ENCODE results near the gene CUL7.
"Not testable (repeated sequence)": the region's sequence is repeated elsewhere in the genome, so short reads cannot be mapped to it uniquely, and the experiment has no call there.

Gene CUL7

DNA sequence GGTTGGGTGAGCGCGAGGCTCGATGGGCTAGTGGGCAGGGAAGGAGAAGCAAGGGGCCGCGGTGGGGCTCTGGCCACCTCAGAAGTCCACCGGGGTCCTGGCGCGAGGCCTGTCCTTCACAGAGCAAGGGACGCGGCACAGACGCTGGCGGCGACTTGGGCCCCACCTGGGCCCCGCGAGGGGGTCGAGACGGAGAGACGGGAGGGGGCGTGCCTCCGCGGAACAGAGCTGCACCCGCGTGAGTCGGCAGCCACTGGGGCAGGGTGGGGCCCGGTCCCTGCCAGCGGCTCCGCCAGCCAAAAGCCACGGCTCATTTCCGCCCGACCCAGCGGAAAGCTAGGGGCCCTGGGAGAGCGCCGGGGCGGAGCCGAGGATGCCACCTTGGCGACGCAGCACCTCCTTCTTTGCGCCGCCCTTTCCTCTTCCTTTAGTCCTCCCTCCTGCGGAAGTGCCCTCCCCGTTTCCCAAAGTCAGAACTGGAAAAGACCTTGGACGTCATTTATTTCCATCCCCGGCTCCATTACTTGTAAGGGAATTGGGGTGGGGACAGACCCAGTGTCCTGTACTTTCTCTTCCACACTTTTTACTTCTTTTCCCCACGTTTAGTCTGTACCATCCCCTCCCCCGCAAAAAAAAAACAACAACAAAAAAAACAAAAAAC lies at the start of gene CUL7:
TSS of gene CUL7 (minus strand) at position 307 of the 661 bp plus-strand sequence. CDS start 1,063 bp downstream, outside the sequence.
- DNase-seq: peak; percentile 94

DNA sequence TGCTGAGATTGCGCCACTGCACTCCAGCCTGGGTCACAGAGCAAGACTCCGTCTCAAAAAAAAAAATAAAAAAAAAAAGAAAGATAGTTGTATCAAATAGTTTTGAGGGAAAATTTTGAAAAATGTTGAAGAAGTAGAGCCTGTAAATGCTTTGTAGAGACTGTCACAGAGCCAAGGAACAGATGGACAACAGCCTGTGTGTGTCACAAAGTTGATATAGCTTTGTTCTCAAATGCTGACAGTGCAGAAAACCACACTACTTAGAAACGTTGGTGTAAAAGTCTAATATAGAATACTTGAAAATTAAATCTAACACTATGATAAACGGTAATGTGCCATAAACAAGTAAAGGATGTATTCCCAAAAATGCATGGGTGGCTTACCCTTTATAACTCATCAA lies 47.8 kb upstream of the CUL7 start:
- DNase-seq: no peak

DNA sequence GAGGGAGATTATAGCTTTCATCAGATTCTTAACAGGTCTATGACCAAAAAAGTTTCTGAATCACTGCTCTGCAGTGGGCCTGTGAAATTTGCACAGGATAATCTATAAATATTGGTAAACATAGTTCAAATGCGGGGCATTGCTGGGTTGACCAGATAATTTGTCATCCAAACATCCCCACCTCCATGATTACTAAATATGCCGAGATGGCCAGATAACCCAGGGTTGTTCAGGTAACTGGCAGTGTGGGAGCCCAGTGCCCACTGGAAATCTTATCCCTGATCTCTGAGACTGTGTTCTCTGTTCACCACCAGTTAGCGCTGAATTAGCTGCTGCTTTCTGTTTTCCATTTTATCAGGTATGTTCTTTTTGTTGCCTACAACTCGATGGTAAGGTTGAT lies 43.9 kb upstream of the CUL7 start:
- no peak for DNase-seq

DNA sequence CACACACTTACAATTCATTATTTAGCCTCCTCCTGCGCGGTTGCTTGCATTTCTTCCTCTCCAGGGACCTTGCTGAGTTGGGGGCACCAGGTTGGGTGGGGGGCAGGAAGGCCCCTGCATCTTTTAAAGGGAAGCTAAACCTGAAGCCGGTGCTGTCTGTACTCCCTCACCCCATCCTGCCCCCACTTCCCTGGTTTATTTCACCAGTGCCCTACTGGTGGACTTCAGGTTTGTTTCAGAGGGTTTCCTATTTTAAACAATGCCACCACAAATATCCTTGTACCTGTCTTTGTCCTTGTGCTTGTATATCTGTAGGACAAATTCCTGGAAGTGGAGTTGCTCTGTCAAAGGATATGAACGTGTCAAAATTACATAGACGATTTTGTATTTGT lies 43.4 kb upstream of the CUL7 start:
- no peak for DNase-seq

DNA sequence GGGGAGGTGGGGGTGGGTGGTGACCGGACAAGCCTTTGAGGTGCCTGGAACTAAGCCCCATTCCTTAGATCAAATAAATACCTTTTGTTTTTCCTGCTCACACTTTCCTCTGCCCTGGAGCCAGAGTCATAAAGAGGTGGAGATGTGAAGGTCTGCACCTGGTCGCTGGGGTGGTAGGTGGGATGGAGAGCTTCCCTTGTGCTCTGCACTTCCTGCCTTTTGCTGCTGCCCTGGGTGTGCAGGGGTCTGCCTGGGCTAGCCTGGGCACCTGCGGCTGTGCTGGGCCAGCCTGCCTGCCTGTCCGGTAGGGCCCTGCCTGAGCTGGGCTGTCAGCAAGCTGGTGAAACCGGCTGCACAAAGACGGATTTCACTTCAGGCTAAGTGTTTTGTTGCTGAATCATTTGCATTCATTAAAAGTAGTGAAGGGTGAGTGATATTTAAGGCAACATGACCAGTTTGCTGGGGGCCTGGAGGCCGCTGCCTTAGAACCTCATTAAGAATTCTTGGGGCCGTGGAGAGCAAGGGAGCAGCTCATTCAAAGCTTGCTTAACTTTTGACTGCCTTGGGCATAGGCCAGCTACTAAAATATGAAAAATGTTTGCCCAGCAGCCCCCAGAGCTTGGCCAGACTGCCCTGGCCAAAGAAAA lies 42.9 kb upstream of the CUL7 start:
- DNase-seq: no peak

DNA sequence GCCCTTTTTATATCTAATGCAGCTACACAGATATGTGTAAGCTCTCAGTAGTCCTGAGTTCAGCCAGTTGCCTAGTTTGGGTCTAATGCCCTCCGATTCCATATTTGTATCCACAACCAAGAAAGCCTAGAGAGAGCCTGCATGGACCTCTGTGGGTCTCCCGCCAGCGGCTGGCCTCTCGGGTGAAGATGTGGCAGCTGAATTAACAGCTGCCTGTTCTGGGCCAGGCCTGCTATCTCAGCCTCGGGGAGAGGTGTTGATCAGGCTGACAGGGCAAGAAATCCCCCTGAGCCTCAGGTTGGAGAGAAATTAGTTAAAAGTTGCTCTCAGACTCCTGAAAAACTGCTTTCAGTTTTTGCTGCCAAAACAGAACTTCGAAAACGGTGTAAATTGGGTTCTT lies 42.3 kb upstream of the CUL7 start:
- no peak for DNase-seq

DNA sequence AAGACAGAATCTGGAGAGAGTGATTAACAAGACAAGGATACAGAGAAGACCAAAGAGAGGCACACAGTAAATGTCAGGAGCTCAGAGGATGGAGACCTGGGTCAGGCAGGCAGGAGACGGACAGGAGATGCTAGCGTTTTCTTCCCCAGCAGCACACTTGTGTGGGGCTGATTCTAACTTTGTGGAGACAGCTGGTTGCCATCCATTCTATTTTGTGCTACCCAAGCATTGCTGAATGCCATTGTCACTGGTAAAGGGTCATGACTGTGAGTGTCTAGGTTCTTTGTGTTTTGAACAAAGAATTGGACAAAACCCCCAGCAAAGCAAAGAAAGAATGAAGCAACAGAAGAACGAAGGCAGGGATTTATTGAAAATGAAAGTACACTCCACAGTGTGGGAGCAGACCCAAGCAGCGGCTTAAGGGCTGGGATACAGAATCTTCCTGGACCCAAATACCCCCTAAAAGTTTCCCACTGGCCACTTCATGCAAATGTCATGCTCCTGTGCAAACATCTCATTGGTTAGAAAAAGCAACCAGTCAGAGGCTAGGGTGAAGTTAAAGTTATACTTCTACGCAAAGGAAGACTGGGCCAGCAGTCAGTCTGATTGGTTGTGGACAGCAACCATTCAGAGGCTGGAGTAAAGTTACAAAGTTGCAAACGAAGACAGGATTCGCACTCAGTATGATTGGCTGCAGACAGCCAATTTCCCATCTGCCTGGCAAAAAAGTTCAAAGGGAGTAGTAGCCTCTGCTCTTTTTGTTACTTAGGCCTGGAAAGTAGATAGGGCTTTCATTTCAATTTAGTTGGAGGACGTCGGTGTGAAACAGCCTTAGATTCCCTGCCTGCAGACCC lies 40.0 kb upstream of the CUL7 start:
- DNase-seq: peak; percentile 16

DNA sequence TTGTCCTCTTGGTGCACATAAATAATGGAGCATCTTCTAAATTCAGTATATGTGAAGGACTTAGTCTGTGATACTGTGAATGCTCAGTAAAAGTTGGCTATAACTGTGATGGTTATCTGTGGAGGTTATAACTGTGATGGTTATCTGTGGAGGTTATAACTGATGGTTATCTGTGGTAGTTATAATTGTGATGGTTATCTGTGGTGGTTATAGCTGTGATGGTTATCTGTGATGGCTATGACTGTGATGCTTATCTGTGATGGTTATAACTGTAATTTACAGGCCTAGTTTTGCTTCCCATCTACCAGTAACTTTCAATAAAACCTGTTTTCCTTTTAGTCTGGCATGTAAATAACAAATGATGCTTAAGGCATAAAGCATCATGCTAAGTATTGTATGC lies 39.0 kb upstream of the CUL7 start:
- DNase-seq: no peak

DNA sequence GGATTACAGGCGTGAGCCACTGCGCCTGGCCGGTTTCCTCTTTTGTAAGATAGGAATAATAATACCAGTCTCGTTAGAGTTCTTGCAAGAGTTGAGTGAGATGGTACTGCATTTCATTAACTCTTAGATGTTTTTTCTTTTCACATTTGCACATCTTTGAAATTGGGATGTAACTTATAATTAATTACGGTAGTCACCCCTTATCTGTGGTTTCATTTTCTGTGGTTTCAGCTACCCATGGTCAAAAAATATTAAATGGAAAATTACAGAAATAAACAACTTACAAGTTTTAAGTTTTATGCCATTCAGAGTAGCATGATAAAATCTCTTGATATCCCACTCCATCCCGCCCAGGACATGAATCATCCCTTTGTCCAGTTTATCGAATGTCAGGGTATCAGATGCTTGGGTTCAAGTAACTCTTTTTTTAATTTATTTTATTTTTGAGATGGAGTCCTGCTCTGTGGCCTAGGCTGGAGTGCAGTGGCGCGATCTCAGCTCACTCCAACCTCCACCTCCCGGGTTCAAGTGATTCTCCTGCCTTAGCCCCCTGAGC lies 37.9 kb upstream of the CUL7 start:
- no peak for DNase-seq

DNA sequence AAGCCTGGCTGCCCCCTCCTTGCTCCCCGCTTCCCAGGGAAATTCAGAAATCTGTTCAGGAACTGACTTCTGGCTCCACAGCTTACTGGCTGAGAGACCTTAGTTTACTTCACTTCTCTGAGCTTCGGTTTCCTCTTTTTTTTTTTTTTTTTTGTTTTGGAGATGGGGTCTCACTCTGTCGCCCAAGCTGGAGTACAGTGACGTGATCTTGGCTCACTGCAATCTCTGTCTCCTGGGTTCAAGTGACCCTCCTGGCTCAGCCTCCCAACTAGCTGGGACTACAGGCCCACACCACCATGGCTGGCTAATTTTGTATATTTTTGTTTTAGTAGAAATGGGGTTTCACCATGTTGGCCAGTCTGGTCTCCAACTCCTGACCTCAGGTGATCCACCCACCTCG lies 37.4 kb upstream of the CUL7 start:
- no peak for DNase-seq

DNA sequence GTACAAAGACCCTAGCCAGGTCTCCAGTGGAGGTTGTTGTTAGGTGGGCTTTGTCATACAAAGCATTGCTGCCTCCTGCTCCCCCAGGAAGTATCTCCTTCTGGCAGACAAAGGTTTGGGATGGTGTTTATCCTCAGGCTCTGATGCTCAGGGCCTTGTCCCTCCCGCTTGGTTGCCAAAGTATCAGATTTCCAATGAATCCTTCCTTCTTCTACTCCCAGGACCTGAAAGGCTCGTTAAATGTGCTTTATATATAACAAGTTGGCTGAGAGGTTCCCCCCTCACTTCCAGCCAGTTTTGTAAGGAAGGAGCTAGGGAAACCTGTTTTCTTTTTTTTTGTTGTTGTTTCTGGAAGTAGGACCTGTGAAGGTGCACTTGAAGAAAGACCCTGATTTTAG lies 36.9 kb upstream of the CUL7 start:
- DNase-seq: no peak

DNA sequence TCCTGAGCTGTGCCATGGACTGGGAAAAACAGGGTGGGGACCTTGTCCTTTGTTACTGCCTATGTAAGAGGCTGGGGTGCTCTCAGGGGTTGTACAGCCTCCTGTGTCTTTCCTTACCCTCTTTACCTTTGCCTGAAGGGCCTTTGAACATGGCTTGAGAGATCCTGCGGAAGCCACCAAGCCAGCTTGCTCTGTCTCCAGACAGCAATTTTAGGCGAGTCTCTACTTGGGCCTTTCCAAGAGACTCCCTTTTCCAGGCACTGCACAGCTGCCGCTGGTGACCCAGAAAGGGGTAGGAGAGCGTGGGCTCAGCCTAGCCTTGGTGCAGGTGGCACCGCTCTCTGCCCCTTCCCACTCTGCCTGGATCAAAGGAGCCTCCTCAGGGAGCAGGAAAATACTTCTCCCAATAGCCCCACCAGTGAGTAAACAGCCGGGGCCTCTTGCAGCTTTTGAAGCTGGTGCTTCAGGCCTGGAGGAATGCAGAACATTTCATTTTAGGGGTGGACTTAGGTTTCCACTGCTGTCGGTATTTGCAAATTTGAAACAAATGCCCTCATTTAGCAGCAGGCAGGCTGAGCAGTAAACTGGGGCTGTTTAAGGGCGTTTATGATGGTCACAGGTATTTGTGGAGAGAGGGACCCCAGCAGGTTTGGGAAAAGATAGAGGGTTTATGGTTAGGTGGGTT lies 36.4 kb upstream of the CUL7 start:
- no peak for DNase-seq

DNA sequence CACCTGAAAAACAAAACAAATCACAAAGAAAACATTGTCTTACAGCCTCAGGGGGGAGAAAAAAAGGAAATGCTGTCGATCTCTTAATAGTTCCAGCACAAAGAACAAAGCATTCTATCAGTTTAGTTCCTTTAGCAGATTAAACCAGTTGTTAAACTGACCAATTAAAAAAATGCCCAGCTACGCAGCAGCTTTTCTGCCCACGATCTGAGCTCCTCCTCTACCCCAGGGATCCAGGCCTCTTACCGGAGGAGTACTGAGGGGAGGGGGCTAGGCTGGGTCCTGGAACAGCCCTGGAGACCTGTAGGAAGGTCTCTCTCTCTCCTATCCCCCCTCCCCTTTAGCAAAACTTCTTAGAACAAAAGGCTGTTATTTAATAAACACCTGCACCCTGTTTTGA lies 35.8 kb upstream of the CUL7 start:
- DNase-seq: no peak

DNA sequence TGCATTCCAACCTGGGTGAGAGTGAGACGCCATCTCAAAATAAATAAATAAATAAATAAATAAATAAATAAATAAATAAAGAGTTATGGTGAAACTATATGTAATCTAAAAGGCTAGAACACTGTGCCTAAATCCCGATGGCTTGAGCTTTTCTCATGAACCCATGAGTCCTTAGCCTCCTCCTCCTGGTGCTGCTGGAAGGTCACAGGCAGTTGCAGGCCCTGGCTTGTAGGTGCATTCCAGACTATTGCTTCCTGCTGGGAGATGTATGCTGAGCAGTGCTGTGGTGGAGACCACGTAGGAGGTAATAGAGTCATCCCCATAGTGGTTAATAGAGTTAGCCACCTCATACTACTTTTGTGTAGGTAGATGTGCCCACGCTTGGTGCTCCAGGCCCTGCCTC lies 35.0 kb upstream of the CUL7 start:
- no peak for DNase-seq

DNA sequence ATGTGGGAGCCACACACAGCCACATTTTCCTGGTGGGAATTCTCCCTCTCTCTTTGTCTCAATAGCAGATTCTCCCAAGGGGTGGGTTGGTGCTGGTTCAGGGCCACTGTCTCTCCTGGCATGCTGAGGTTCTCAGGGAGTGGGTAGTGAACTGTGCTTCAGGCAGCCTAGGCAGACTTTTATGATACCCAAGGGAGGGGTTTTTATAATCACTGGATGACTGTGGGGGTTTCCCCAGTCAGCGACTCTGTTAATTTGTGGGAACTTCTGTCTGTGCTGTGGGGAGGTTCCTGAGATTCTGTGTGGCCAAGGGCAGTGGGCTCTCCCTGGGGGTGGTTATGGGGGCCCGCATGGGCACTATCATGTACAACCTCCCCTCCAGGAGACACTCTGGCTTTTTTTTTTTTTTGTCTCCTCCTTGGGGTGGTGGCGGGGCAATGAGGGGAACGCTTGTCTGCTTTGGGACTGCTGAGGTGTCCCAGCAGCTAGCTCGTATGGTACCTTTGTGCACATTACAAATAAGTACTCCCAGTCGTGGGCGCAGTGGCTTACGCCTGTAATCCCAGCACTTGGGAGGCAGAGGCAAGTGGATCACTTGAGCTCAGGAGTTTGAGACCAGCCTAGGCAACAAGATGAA lies 32.5 kb upstream of the CUL7 start:
- no peak for DNase-seq

DNA sequence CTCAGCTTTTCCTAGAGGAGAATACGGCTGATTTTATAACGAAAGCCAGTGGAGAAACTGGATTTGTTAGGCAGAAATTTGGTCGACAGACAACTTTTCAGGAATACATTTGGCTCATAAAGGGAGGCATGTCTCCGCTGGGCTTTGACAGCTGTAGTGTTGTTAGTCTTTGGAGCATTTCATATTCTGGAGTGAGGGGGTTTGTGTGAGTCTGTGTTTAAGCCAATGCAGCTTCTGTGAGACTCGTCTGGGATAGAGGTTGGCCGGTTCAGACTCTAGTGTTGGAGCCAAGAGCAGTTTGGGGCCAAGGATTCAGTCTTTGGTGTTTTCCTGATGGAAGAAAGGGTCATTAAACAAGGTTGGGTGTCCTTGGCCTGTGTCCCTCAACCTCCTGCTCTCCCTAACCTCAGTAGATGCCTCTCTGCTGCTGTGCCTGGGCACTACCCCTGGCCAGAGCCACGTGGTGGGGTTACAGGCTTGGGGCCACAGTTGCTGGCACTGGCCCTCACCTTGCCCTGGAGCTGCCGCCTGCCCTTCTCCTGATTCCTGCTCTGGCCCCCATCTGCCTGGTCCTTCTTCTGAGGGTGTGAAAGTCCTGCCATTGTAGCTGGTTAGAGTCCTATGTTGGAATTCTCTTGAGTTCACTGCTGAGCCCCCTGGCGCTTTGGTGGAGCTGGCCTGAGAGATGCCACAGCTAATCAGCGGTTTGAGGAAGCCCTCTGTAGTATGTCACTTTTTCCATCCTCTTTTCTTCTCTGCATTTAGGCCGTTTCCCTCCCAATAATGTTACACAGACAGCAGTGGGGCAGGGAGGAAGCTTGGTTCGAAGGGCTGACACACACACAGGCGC lies 29.4 kb upstream of the CUL7 start:
- no peak for DNase-seq

DNA sequence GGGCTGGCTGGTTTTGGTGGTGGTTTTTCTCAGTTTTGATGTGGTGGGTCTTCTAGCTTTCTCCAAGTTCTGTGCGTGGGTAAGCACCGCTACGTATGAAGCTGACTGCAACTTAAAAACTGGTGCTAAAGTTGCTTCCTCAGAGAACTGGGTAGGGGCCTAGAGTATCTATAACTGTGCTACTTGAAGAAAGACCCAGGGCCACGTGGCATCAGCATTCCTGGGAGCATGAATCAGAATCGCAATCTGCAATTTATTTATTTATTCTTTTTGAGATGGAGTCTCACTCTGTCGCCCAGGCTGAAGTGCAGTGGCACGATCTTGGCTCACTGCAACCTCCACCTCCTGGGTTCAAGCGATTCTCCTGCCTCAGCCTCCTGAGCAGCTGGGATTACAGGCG lies 28.3 kb upstream of the CUL7 start:
- not testable (repeated sequence) for DNase-seq

DNA sequence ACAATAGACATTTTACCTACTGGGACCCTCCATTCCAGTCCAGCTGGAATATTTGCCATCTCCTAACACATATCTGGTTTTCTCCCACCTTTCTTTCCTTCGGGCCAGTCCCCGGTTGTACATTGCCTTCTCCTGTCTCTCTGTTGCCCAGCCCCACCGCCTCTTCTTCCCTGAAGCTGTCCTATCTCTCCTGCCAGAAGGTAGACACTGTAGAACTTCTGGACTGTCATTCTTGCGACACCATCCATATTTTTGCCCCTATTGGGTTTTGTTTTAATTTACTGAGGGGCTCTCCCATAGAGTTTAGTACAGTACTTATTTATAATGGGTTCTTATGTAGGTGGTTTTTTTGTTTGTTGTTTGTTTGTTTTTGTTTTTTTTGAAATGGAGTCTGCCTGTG lies 27.4 kb upstream of the CUL7 start:
- DNase-seq: no peak

DNA sequence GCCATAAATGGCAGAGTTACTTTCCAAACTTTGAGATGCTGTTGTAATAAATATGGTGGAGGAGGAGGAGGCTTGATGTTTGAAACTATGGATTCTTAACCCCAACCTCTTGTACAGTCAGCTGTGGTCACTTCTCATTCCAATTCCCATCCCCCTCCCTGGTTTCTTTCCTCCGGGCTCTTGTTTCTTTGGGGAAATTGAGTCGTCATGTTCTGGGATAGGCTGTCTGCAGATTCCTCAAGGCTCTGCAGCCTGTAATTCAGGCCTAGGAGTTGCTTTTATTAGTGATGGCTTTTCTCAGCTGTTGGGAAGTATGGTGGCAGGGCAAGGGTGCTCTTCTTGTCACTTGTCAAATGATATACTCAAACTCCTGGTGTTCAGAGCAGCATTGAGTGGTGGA lies 25.0 kb upstream of the CUL7 start:
- no peak for DNase-seq

DNA sequence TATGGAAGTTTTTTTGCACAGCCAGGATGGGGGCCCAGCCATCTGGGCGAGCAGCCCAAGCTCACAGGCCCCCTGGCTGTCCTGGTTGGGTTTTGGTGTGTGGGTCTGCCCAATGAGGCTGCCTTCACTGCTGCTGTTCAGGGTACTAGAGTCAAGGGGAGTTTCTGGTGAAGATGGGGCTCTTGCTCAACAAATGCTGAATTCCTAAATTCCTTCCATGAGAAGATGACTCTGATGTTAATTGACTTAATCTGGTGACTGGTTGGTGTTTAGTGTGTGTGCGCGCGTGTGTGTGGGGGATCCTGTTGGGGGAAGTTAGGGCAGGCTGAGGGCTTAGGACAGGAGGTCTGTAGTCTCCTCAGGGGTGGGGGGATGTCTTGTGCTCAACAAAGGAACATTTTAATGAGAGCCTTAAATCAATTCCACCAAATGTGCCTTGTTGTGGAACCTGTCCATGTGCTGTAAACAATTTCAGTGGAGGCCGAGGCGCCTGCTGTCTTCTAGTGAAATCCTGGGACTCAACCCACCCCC lies 24.4 kb upstream of the CUL7 start:
- DNase-seq: no peak

DNA sequence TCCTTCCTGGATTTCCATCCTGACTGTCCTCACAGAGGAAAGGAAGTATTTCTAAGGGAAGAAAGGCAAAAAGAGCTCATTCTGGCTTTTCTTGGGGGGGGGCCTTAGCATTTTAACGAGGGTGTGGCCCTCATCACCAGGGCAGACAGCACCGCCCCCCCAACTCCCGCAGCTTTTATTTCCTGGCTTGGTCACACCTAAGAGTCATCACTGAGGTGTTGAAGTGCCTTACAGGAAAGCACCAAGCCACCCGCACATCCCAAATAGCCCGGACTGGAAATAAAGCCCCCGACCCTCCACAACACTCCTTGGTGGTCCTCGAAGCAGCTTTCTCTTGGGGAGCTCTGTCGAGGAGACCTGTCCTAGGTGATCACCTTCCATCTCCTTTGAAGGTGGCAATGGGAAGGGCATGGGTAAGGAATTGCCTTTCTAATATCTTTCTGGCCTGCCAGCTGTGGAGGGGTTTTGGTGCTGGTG lies 23.7 kb upstream of the CUL7 start:
- DNase-seq: no peak
